ENCODE measurements around the gene GSN. TPM values are rescaled to one million over a fixed set of nuclear protein-coding genes. Genes with fewer than 3 reads are reported as not detected.

Gene GSN
- total and polyA plus RNA-seq, 9 of the 15 experiments (the other 6 are each of a cell fraction or from before 2014, with no cell fraction given): 0.39 to 16.6 (median 8.2) TPM

DNA sequence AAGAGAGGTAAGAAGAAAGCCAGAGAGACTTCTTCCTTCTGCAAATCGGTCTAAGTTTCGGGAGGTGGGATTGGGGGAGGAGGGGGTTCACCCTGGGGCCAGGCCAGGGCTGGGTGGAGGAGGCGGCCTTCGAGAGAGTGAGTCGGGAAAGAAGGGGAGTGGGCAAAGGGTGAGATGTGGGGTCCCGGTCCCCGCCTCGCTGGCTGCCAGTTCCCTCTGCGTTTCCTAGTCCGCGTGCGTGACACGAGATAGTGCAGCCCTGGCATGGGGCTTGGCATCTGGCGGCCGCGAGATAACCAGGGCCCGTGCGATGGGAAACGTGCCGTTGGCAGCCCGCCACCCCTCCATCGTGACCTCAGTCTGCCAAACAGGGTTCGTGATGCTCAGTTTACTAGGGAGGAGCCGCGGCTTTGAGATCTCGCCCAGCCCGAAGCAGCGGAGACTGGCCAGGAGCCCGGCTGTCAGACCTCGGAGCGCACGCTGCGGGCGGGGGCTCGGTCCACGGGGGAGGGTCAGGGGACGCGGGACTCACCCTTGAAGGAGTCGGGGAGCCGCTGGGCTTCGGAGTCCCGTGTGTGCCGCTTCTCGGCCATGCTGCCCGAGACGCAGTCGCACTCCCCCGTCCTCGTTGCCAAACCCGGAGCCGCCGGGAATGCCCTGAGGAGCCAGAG, 101.8 kb downstream of the GSN start, which contains the start of gene STOM:
TSS of gene STOM (minus strand) at position 656 of the 671 bp plus-strand sequence. CDS start at position 593, 63 bp downstream.
- ChIA-PET CTCF (ENCODE audit: low intra/inter-chr PET ratio) (no interaction called here), POLR2A (interaction anchor here (0.8 kb wide), 1 partner anchor 1871 kb away, joined by 3 read pairs; no protein-coding TSS in a partner anchor)
- ATAC-seq (peak; percentile 73), FAIRE-seq (no peak), DNase-seq (ENCODE audit: extremely low read depth in 1 of 4, low spot score in 3 of 4) (peak in 1 of 4 experiments; percentile 10)
- WGBS (ENCODE audit: insufficient coverage, low coverage, missing lambda C conversion rate): under 1% methylated on average over 32 of the region's 52 CpGs
- no peaks in the 10 kb centered on the region for H3K27me3 ChIP-seq (ENCODE audit: control insufficient read depth in 2 of 2, insufficient read depth in 2 of 2, low read length in 2 of 2)
- intact Hi-C loops (cut with micrococcal nuclease): loop anchor here (2.0 kb wide), 1 partner anchor 49 kb away; no protein-coding TSS in a partner anchor
- H3K79me2 ChIP-seq (ENCODE audit: control insufficient read depth, insufficient read depth, low read length): peaks cover 67% of the 10 kb centered on the region
- H3K9me3 ChIP-seq (replicated peaks; ENCODE audit: control insufficient read depth, insufficient read depth, low read depth, low read length): no peaks in the 10 kb centered on the region
- peaks cover 18 to 33% of the 10 kb centered on the region in 2 experiments for H3K4me1 ChIP-seq (replicated peaks in 1 of 2; ENCODE audit: control insufficient read depth in 2 of 2, insufficient read depth in 2 of 2, low read length in 2 of 2)
- peak within 1 kb of the TSS; percentile 96 to 97 for H3K9ac ChIP-seq (ENCODE audit: insufficient read depth in 1 of 2, low read depth in 2 of 2, low read length in 2 of 2)
- H3K4me3 ChIP-seq: peak within 1 kb of the TSS; percentile 77
- BruUV-seq (replicated peaks): no TSS peak
- no peaks in the 10 kb centered on the region for H3K9me1 ChIP-seq (ENCODE audit: control insufficient read depth, insufficient read depth, low read length)
- peak within 1 kb of the TSS; percentile 93 for H3K4me2 ChIP-seq (ENCODE audit: insufficient read depth, low read length)
- peak within 1 kb of the TSS; percentile 99 for H3K27ac ChIP-seq (ENCODE audit: extremely low read depth, low read depth, low read length)
- in situ Hi-C loops (cut with MboI): no loop called here
- H4K20me1 ChIP-seq (replicated peaks; ENCODE audit: control insufficient read depth, insufficient read depth, low read length): no peaks in the 10 kb centered on the region
- H2AFZ ChIP-seq (ENCODE audit: low read depth, low read length): peak within 1 kb of the TSS; percentile 89
- H3K36me3 ChIP-seq (ENCODE audit: control insufficient read depth, insufficient read depth, low read length): peaks cover 7% of the 10 kb centered on the region; the same call in 2 of the 3 replicates
- TF ChIP-seq HMGN3 (IDR thresholded peaks at IDR 0.05; ENCODE audit: borderline replicate concordance, extremely low read depth, insufficient read length, low read depth, low read length): peak; percentile 44
- no peak for TF ChIP-seq NELFE (IDR thresholded peaks at IDR 0.05; ENCODE audit: insufficient read depth, insufficient read length)
- peak; percentile 28; the same call in 1 of the 2 replicates for TF ChIP-seq BCOR (IDR thresholded peaks at IDR 0.05)
- TF ChIP-seq PML (IDR thresholded peaks at IDR 0.05; ENCODE audit: low read length): 0 out of 2 replicates have a peak, but pooled peaks have one; percentile 9
- no peak for TF ChIP-seq ZNF41 (CRISPR knock-in tag; conservative IDR thresholded peaks at IDR 0.05)
- TF ChIP-seq CBX3 (IDR thresholded peaks at IDR 0.05; ENCODE audit: borderline replicate concordance in 1 of 2, low read length in 2 of 2): no peak
- TF ChIP-seq ZBTB1 (CRISPR knock-in tag; IDR thresholded peaks at IDR 0.05; ENCODE audit: borderline replicate concordance, low read depth): peak; percentile 70; the same call in 1 of the 2 replicates
- no peak for TF ChIP-seq FOXM1 (IDR thresholded peaks at IDR 0.05; ENCODE audit: low read depth)
- TF ChIP-seq FOXM1 (CRISPR knock-in tag; IDR thresholded peaks at IDR 0.05; ENCODE audit: low read depth): 0 out of 2 replicates have a peak, but pooled peaks have one; percentile 14
- TF ChIP-seq TEAD4 (IDR thresholded peaks at IDR 0.05; ENCODE audit: low read length): no peak
- TF ChIP-seq TEAD4 (CRISPR knock-in tag; IDR thresholded peaks at IDR 0.05; ENCODE audit: borderline replicate concordance): peak; percentile 73; the same call in 1 of the 2 replicates
- no peak for TF ChIP-seq MTA2 (IDR thresholded peaks at IDR 0.05; ENCODE audit: low read depth)
- TF ChIP-seq TEAD1 (CRISPR knock-in tag; IDR thresholded peaks at IDR 0.05): 0 out of 4 replicates have a peak, but pooled peaks of 1 of the 2 experiments have one; percentile 75
- TF ChIP-seq RNF2 (IDR thresholded peaks at IDR 0.05): peak; percentile 39; the same call in 1 of the 2 replicates
- TF ChIP-seq MYNN (IDR thresholded peaks at IDR 0.05): peak; percentile 75
- TF ChIP-seq MYNN (CRISPR knock-in tag; IDR thresholded peaks at IDR 0.05): no peak
- peak in 1 of 2 experiments; percentile 48; a peak in 2 of 4 replicates for TF ChIP-seq HDAC1 (IDR thresholded peaks at IDR 0.05)
- TF ChIP-seq, protein P1, sequence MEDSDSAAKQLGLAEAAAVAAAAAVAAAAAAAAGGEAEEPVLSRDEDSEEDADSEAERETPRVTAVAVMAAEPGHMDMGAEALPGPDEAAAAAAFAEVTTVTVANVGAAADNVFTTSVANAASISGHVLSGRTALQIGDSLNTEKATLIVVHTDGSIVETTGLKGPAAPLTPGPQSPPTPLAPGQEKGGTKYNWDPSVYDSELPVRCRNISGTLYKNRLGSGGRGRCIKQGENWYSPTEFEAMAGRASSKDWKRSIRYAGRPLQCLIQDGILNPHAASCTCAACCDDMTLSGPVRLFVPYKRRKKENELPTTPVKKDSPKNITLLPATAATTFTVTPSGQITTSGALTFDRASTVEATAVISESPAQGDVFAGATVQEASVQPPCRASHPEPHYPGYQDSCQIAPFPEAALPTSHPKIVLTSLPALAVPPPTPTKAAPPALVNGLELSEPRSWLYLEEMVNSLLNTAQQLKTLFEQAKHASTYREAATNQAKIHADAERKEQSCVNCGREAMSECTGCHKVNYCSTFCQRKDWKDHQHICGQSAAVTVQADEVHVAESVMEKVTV (CRISPR knock-in tag; IDR thresholded peaks at IDR 0.05): no peak
- TF ChIP-seq, protein P2, sequence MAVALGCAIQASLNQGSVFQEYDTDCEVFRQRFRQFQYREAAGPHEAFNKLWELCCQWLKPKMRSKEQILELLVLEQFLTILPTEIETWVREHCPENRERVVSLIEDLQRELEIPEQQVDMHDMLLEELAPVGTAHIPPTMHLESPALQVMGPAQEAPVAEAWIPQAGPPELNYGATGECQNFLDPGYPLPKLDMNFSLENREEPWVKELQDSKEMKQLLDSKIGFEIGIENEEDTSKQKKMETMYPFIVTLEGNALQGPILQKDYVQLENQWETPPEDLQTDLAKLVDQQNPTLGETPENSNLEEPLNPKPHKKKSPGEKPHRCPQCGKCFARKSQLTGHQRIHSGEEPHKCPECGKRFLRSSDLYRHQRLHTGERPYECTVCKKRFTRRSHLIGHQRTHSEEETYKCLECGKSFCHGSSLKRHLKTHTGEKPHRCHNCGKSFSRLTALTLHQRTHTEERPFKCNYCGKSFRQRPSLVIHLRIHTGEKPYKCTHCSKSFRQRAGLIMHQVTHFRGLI (CRISPR knock-in tag; IDR thresholded peaks at IDR 0.05): no peak
- peak; percentile 37; the same call in 1 of the 2 replicates for TF ChIP-seq MBD2 (IDR thresholded peaks at IDR 0.05; ENCODE audit: borderline replicate concordance, low read depth)
- TF ChIP-seq KDM5B (IDR thresholded peaks at IDR 0.05; ENCODE audit: insufficient replicate concordance, low read depth, low read length): peak; percentile 92

All from K562 (cell line).